Gastroesophageal sphincter (tissue), 3 donors: ENCODE results near the gene QPCTL.

Source experiments
- CTCF ChIP-seq, 4 experiments: fragments of 200-600 bp in 2 of 4; fragments of 450-650 bp in 2 of 4; sonication (generic) in 1 of 4; IDR thresholded peaks; one replicate each; pipeline ENCODE4 v1.5.1; 2017 to 2019; ENCODE audit warnings: antibody characterized with exemption in 4 of 4, mild to moderate bottlenecking in 2 of 4, moderate library complexity in 2 of 4
- EP300 ChIP-seq: sonication (generic); formaldehyde crosslinking; IDR thresholded peaks from one replicate; pipeline ENCODE4 v1.6.1; 2017; ENCODE audit warnings: antibody characterized with exemption, mild to moderate bottlenecking
- POLR2A ChIP-seq, 2 donors: fragments of 450-650 bp; IDR thresholded peaks; one replicate each; pipeline ENCODE4 v1.6.1; 2017; ENCODE audit warnings: antibody characterized with exemption in 2 of 2, mild to moderate bottlenecking in 2 of 2, moderate library complexity in 1 of 2
- POLR2AphosphoS5 ChIP-seq: sonication (generic); formaldehyde crosslinking; IDR thresholded peaks from one replicate; pipeline ENCODE4 v1.6.1; 2017; ENCODE audit warnings: antibody characterized with exemption

- no peak for TF ChIP-seq POLR2AphosphoS5
- TF ChIP-seq CTCF (IDR thresholded peaks at IDR 0.05): no peak
- no peak for TF ChIP-seq POLR2A (IDR thresholded peaks at IDR 0.05)
- TF ChIP-seq EP300: no peak
Measured at GRCh38 chr19:45753548-45753947, 61.1 kb downstream of the QPCTL start.
